Activated naive CD4-positive, alpha-beta T cell treated with anti-CD3 and anti-CD28 coated beads, Interleukin-2, amount 10 ng/mL, durations not matched to agents 7 days and 5 days (primary cell): ENCODE data around the gene VPS8.
"Not testable (repeated sequence)": the region's sequence is repeated elsewhere in the genome, so short reads cannot be mapped to it uniquely, and the experiment has no call there.

ENCODE experiments used
- CTCF ChIA-PET: fragments of 350-600 bp; sonication (Branson Sonifier 250); formaldehyde crosslinking; loops from one replicate; lab custom pipeline; 2021; ENCODE audit warnings: antibody characterized with exemption; lab: Charles Lee
- DNase-seq: peaks from one replicate; pipeline ENCODE4 v3.0.0-alpha.2; 2020
- H3K27ac Mint-ChIP-seq: one replicate; pipeline ENCODE4 v1.8.0; 2021; ENCODE audit warnings: mild to moderate bottlenecking, moderate library complexity, mixed read lengths
- H3K27me3 Mint-ChIP-seq: one replicate; pipeline ENCODE4 v1.8.0; 2021; ENCODE audit warnings: mild to moderate bottlenecking, mixed read lengths
- H3K36me3 Mint-ChIP-seq: one replicate; pipeline ENCODE4 v1.8.0; 2021; ENCODE audit warnings: mixed read lengths
- H3K4me1 Mint-ChIP-seq: one replicate; pipeline ENCODE4 v1.8.0; 2021; ENCODE audit warnings: mixed read lengths
- H3K4me3 Mint-ChIP-seq: one replicate; pipeline ENCODE4 v1.8.0; 2021; ENCODE audit warnings: mild to moderate bottlenecking, moderate library complexity, mixed read lengths
- H3K9me3 Mint-ChIP-seq: one replicate; pipeline ENCODE4 v1.8.0; 2021; ENCODE audit warnings: mixed read lengths

The VPS8 gene

DNA sequence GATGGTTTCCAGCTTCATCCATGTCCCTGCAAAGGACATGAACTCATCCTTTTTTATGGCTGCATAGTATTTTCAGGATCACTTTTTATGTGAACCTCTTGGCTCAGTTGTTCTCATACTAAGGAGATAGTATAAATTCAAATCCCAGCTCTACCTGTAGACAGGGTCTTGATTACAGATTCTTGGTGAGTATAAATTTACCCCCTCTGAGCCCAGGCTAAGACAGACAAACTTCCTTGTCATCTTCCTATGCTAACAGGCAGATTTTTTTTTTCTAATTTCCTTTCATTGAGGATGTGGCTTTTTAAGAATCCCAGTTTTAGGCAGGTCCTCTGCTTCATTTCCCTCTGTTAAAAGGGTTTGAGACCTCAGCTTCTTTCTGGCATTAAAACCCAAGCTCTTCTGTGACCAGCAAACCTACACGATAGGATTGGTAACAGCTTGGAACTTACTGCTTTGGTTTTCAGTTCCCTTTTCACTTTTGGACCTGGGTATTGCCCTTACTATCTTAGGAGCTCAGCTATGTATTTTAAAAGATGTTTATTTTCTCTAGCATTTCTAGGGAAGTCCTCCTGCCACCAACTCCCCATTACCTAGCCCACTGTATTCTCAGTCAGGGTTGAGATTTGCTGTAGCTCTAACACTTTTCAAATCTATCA, 72.5 kb downstream of the VPS8 start:
- H3K9me3 Mint-ChIP-seq: no peaks in the 10 kb centered on the region
- CTCF ChIA-PET: interaction anchor here (0.6 to 1.0 kb wide), 2 partner anchors 292 to 412 kb away, joined by 3 read pairs; no protein-coding TSS in a partner anchor
- H3K27ac Mint-ChIP-seq: no peak overlapping the region
- no peak overlapping the region for H3K4me3 Mint-ChIP-seq
- peaks cover 25% of the 10 kb centered on the region for H3K36me3 Mint-ChIP-seq
- H3K27me3 Mint-ChIP-seq: no peaks in the 10 kb centered on the region
- DNase-seq: no peak
- H3K4me1 Mint-ChIP-seq: peaks cover 3% of the 10 kb centered on the region

DNA sequence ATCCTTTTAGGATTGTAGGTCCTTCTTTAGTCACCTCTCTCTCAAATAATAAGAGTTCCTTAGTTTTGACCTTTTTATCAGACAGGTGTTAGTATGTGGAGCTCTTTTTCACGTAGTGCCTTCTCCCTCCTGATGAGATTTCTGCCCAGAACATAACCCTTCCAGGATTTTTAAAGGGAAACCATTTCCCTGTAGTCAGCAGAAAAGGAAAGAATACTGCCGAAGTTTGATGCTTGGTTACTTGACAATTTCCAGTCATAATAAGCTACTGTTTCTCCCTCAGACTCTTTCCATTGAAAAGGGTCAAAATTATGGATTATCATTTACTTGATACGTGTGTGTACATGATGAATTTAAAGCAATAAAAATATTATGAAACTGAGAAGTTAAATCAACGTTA, 73.1 kb downstream of the VPS8 start:
- Mint-ChIP-seq H3K4me3 (no peak overlapping the region), H3K36me3 (peaks cover 25% of the 10 kb centered on the region), H3K27me3 (no peaks in the 10 kb centered on the region), H3K9me3 (no peaks in the 10 kb centered on the region), H3K27ac (no peak overlapping the region), H3K4me1 (peaks cover 3% of the 10 kb centered on the region)
- DNase-seq: no peak
- CTCF ChIA-PET: interaction anchor here (0.6 to 1.0 kb wide), 2 partner anchors 291 to 413 kb away, joined by 3 read pairs; no protein-coding TSS in a partner anchor

DNA sequence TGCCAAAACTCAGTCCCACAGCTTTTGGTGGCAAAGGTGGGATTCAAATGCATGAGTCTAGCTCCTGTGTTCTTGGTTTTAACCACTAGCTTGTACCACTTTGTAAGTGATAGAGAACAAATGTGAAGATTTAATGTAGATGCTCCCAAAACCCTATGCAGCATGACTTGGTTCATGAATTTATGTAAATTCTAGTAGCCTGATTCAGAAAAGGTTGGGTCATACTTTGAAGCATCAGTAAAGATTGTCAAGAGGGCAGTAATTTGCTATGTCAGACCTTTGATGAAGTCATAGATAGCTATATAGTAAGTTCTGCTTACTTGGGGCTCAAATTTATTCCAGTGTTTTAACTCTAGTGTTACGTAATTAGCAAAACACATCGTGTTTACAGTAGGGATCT, 75.6 kb downstream of the VPS8 start:
- DNase-seq: no peak
- no peaks in the 10 kb centered on the region for H3K27me3 Mint-ChIP-seq
- H3K4me3 Mint-ChIP-seq: no peak overlapping the region
- H3K9me3 Mint-ChIP-seq: no peaks in the 10 kb centered on the region
- H3K36me3 Mint-ChIP-seq: peaks cover 25% of the 10 kb centered on the region
- peaks cover 3% of the 10 kb centered on the region for H3K4me1 Mint-ChIP-seq
- CTCF ChIA-PET: no interaction called here
- no peak overlapping the region for H3K27ac Mint-ChIP-seq

DNA sequence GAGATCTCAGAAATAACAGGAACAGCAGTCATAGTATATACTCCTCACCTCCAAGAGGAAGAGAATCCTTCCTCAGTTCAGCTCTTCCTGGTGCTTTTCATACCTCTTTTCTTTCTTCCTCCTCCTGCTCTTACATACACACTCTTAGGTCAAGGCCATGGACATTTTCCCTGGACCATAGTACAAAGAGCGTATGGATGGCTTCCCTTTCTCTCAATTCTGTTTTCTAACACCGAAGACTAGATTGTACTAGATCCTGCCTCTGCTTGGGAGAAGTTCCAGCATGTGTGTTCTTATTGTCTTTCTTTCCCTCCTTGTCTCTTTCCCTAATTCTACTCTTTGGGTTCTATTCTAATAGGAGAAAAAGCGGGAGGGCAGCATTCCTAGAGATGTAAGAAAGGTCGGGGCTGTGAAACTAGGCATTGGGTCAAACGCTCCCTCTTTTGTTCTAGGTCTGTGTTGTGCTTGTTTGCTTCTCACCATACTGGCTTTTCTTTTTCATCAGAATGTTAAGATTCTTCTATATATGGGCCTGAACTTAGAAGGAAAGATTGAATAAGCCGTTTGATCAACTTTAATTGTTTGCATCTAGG, 77.4 kb downstream of the VPS8 start:
- Mint-ChIP-seq H3K36me3 (peaks cover 11% of the 10 kb centered on the region), H3K4me3 (no peak overlapping the region), H3K4me1 (peaks cover under 1% of the 10 kb centered on the region), H3K9me3 (no peaks in the 10 kb centered on the region), H3K27ac (no peak overlapping the region), H3K27me3 (no peaks in the 10 kb centered on the region)
- no peak for DNase-seq
- CTCF ChIA-PET: no interaction called here

DNA sequence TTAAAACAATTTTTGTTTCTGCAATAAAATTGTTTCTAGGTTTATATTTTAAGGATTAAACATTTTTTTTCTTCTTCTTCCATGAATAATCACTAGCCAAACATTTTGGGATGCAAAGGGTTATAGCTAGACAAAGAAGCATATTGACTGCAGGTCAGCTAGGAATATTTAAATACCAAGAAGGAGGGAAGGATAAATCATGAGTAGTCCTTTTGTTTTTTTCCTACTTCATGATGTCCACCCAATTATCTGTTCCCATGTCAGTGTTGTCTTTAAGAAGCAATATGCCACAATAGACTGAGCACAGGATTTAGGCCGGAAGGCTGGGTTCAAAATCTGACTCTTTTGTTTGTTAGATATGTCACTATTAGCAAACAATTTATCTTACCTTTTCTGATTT, 82.1 kb downstream of the VPS8 start:
- CTCF ChIA-PET: no interaction called here
- DNase-seq: no peak
- Mint-ChIP-seq H3K27ac (no peak overlapping the region), H3K4me1 (no peaks in the 10 kb centered on the region), H3K4me3 (no peak overlapping the region), H3K27me3 (no peaks in the 10 kb centered on the region), H3K36me3 (peaks cover 8% of the 10 kb centered on the region), H3K9me3 (no peaks in the 10 kb centered on the region)

DNA sequence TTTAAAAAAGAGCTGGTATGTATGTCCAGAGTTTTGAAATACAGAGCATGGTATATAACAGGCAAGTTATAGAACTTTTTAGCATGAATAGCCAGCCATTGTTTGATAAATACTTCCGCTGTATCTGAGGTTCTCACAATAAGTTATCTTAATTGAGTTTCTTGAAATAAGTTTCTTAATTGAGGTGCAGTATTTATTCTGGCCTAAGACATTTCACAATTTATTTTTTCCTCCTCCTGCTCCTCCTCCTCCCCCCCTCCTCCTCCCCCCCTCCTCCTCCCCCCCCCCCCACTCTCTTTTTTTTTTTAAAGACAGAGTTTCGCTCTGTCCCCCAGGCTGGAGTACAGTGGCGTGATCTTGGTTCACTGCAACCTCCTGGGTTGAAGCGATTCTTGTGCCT, 83.4 kb downstream of the VPS8 start:
- no peaks in the 10 kb centered on the region for H3K4me1 Mint-ChIP-seq
- no peaks in the 10 kb centered on the region for H3K27me3 Mint-ChIP-seq
- peaks cover 12% of the 10 kb centered on the region for H3K36me3 Mint-ChIP-seq
- no peak overlapping the region for H3K4me3 Mint-ChIP-seq
- CTCF ChIA-PET: no interaction called here
- no peak overlapping the region for H3K27ac Mint-ChIP-seq
- H3K9me3 Mint-ChIP-seq: no peaks in the 10 kb centered on the region
- no peak for DNase-seq

DNA sequence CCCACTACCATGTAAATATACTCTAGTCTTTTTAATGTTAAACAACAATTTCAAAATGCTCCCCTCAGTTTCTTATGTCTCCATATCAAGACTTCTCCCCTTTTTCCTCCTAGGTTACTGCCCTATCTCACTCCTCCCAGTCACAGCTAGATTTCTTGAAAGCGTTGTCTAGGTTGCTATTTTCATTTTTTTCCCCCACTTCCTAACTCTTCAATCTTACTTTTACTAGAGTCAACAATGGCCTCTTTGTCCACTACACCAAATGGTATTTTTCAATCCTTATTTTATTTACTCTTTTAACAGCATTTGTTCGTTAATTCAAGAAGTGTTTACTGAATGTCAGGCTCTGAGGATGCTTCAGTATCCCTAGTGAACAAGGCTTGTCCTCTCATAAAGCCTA, 84.4 kb downstream of the VPS8 start:
- H3K9me3 Mint-ChIP-seq: no peaks in the 10 kb centered on the region
- H3K27ac Mint-ChIP-seq: no peak overlapping the region
- no peaks in the 10 kb centered on the region for H3K27me3 Mint-ChIP-seq
- CTCF ChIA-PET: no interaction called here
- peaks cover 12% of the 10 kb centered on the region for H3K36me3 Mint-ChIP-seq
- H3K4me1 Mint-ChIP-seq: no peaks in the 10 kb centered on the region
- H3K4me3 Mint-ChIP-seq: no peak overlapping the region
- no peak for DNase-seq

DNA sequence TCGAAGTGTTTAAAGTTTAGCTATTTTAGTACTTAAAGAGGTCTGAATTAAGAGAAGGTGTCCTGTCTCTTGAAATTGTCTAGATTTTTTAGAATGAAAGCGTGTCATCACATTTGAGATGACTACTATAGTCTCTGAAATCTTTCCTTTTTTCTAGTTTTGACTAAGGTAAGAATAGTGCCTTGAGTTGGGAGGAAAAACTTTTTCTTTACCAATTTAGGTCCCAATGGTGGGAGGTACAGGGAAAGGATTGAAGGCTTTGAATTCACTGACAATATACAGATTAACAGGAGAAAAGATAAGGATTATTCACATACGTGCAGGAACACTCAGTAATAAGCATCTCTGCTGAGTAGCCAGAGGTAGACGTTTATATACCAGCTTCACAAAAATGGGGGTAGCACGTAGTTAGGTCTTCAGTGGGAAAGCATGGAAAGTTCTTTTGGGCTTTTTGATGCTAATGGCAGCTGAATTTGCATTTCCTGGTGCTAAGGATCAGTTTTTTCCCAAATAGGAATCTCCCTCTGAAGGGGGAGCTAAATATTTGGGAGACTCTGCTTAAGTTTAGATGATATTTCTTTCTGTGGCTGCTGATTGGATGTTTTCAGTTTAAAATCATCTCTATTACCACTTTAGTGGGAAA, 88.1 kb downstream of the VPS8 start:
- peaks cover 24% of the 10 kb centered on the region for H3K36me3 Mint-ChIP-seq
- H3K4me1 Mint-ChIP-seq: no peaks in the 10 kb centered on the region
- CTCF ChIA-PET: no interaction called here
- no peak for DNase-seq
- H3K9me3 Mint-ChIP-seq: no peaks in the 10 kb centered on the region
- no peak overlapping the region for H3K4me3 Mint-ChIP-seq
- H3K27me3 Mint-ChIP-seq: no peaks in the 10 kb centered on the region
- H3K27ac Mint-ChIP-seq: no peak overlapping the region

DNA sequence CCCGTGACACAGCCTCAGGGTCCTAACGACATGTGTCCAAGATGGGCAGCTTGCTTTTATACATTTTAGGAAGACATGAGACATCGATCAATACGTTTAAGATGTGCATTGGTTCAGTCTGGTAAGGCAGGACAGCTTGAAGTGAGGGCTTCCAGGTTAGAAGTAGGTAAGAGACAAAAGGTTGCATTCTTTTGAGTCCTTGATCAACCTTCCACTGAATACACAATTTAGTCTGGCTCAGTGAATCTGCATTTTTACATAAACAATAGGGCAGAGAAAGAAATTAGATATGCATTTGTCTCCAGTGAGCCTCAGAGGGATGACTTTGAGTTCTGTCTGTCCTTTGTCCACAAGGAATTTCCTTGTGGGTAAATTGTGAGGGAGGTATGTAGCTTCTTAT, 95.1 kb downstream of the VPS8 start:
- H3K9me3 Mint-ChIP-seq, H3K4me1 Mint-ChIP-seq, DNase-seq, CTCF ChIA-PET, H3K27ac Mint-ChIP-seq, H3K27me3 Mint-ChIP-seq, H3K4me3 Mint-ChIP-seq: not testable (repeated sequence)
- H3K36me3 Mint-ChIP-seq: peaks cover 28% of the 10 kb centered on the region

DNA sequence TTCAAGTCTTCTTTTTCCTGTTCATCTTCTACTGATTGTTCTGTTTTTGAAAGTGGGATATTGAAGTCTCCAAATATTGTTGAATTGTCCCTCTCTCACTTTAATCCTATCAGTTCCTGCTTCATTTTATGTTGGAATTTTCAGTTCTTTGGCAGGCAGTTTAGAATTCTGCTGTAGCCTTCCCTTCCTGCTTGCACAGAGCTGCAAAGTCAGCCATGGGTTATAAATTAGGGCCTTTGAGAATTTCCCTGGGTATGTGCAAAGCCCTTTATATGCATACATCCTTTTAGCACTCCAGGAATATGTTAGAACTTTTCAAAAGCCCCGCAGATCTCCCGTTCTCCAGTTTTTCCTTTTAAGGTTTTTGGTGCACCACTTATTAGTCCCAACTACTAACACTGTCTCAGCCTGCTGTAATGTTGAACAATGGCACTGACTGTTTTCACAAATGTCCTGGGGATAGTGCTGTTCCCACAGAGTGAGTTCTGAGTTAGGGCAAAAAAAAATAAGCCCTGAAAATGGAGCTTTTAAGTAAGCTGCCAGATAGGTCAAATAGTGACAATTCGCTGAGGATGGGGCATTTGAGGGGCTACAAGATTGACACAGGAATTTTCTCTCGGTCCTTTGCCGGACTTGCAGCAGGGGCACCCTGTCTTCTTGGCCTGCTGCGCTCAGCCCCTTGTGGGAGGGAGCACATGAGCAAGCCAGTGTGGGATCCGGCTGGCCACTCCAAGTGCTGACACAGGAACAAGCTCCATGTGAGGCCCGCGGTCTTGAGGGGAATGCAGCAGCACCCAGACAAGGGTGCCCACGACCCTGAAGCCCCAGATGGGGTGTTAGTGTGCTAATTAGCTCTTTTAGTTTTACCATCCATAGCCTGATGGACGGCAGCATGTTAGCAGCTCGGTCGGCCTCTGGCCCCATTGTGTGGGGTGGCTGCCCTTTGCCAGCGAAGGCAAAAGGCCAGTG, 96.0 kb downstream of the VPS8 start:
- no peaks in the 10 kb centered on the region for H3K9me3 Mint-ChIP-seq
- DNase-seq: no peak
- H3K36me3 Mint-ChIP-seq: peaks cover 27% of the 10 kb centered on the region
- CTCF ChIA-PET: no interaction called here
- no peak overlapping the region for H3K27ac Mint-ChIP-seq
- H3K4me1 Mint-ChIP-seq: no peaks in the 10 kb centered on the region
- H3K4me3 Mint-ChIP-seq: no peak overlapping the region
- H3K27me3 Mint-ChIP-seq: no peaks in the 10 kb centered on the region

DNA sequence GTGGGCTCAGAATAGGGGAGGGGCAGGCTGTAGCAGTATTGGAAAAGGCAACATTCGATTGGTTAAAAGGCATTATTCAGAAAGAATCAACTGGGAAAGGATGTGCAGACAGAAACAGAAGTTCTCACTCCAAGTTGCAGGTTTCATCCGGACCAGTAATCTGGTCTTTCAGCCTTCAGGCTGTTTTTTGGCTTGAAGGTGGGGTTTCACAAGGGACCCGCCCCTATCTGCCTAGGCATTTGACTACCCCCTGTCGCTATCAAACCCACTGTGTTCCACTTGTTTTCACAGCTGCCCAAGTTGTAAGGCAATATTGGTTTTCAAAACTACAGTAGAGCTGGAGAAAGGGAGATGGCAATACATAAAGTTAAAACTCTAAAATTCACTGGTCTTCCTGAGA, 96.9 kb downstream of the VPS8 start:
- H3K4me3 Mint-ChIP-seq: no peak overlapping the region
- H3K27ac Mint-ChIP-seq: no peak overlapping the region
- no peaks in the 10 kb centered on the region for H3K27me3 Mint-ChIP-seq
- DNase-seq: no peak
- CTCF ChIA-PET: no interaction called here
- no peaks in the 10 kb centered on the region for H3K4me1 Mint-ChIP-seq
- H3K36me3 Mint-ChIP-seq: peaks cover 24% of the 10 kb centered on the region
- no peaks in the 10 kb centered on the region for H3K9me3 Mint-ChIP-seq

DNA sequence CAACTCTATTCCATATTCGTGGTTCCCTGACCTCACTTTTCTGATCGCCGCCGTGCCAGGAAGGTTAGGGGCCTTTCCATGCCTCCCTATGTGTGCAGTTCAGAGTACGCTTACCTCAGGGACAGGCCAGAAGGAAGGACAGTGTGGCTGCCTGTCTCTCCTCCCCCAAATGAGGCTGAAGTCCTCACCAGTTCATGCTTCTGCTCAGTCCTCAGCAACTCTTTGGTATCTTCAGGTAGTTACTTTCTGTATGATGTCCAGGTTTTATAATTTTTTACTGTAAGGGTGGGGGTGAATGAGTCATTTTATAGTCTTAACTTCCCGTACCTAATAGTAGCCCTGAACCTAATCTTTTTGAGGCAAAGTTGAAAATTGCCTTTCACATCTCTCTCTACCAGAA, 98.7 kb downstream of the VPS8 start:
- H3K27ac Mint-ChIP-seq: no peak overlapping the region
- H3K27me3 Mint-ChIP-seq: no peaks in the 10 kb centered on the region
- no peaks in the 10 kb centered on the region for H3K9me3 Mint-ChIP-seq
- H3K36me3 Mint-ChIP-seq: peaks cover 19% of the 10 kb centered on the region
- H3K4me3 Mint-ChIP-seq: no peak overlapping the region
- CTCF ChIA-PET: no interaction called here
- no peaks in the 10 kb centered on the region for H3K4me1 Mint-ChIP-seq
- no peak for DNase-seq

DNA sequence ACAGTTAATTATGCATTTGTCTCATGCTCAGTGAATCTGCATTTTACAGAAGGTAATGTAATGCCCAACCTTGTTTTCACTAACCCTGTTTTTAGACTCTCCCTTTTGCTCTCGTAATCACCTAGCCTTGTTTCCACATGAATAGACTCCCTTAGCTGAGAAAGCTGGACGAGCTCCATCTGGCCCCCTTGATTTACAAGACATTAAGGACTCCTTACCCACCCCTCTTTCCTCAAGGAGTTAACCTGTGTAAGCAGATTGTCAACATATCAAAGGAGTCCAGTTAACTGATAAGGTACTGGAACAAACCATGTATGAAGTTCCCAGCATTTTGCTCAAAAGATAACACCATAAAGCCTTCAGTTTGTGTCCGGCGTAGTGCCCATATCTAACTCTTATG, 99.6 kb downstream of the VPS8 start:
- H3K27me3 Mint-ChIP-seq: no peaks in the 10 kb centered on the region
- CTCF ChIA-PET: no interaction called here
- H3K4me1 Mint-ChIP-seq: no peaks in the 10 kb centered on the region
- no peak overlapping the region for H3K4me3 Mint-ChIP-seq
- peaks cover 23% of the 10 kb centered on the region for H3K36me3 Mint-ChIP-seq
- DNase-seq: no peak
- no peak overlapping the region for H3K27ac Mint-ChIP-seq
- H3K9me3 Mint-ChIP-seq: no peaks in the 10 kb centered on the region

DNA sequence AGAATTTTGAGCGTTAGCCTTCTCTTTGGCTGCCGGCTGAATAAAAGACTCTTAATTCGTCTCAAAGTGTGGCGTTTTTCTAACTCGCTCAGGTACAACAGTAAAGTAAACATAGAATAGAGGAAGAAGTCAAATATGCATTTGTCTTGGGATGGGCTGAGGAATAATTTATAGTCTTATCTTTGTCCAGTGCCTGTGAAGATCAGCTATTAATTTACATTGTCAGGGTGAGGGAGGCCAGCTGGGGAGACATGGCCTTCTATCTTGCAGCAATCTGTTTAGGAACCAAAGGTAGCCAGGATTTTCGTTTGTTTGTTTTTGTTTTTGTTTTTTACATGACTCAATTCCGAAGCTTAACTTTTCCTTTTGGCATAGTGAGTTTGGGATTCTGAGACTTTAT, 100.2 kb downstream of the VPS8 start:
- H3K36me3 Mint-ChIP-seq: peaks cover 26% of the 10 kb centered on the region
- CTCF ChIA-PET: interaction anchor here (0.8 kb wide), 1 partner anchor 157 kb away, joined by 3 read pairs; no protein-coding TSS in a partner anchor
- H3K27me3 Mint-ChIP-seq: no peaks in the 10 kb centered on the region
- no peak overlapping the region for H3K4me3 Mint-ChIP-seq
- no peak overlapping the region for H3K27ac Mint-ChIP-seq
- H3K9me3 Mint-ChIP-seq: no peaks in the 10 kb centered on the region
- DNase-seq: no peak
- H3K4me1 Mint-ChIP-seq: no peaks in the 10 kb centered on the region
